Panc1 (cell line): ENCODE results near the gene CCDC200. TPM values are rescaled to one million over a fixed set of nuclear protein-coding genes. Genes with fewer than 3 reads are reported as not detected.

Experiments
- ATAC-seq: fragments of 200-7000 bp; cut with Tn5 transposase; 2 replicates; pipeline ENCODE4 v1.9.1; 2020; ENCODE audit warnings: mild to moderate bottlenecking, moderate library complexity
- BruUV-seq: library from RNA; stranded (reverse); fragments of 400-500 nt; replicated peaks from 2 replicates; lab custom pipeline; 2021; lab: Mats Ljungman, UMichigan
- CTCF ChIA-PET: fragments of 300-600 bp; sonication (Branson Sonifier 250); formaldehyde crosslinking; loops from one replicate; lab custom pipeline; 2022; ENCODE audit warnings: antibody characterized with exemption; lab: Charles Lee
- POLR2A ChIA-PET: fragments of 300-600 bp; sonication (Branson Sonifier 250); formaldehyde crosslinking; loops from one replicate; lab custom pipeline; 2022; ENCODE audit warnings: antibody characterized with exemption; lab: Charles Lee
- DNase-seq: peaks from one replicate; pipeline ENCODE4 v3.0.0-alpha.2; 2010; ENCODE audit warnings: low read depth, low spot score
- H3K27ac ChIP-seq: 2 replicates; pipeline ENCODE4 v1.5.1; 2011; ENCODE audit warnings: mild to moderate bottlenecking, low read length, inconsistent platforms
- H3K27me3 ChIP-seq: fragments of 200-500 bp; sonication (Bioruptor generic); 2 replicates; pipeline ENCODE4 v1.6.0; 2014; ENCODE audit warnings: low read length, inconsistent platforms; ENCODE audit not compliant: control insufficient read depth, insufficient read depth
- H3K36me3 ChIP-seq: fragments of 200-500 bp; sonication (Bioruptor generic); 2 replicates; pipeline ENCODE4 v1.5.1; 2014; ENCODE audit warnings: inconsistent platforms, mild to moderate bottlenecking, low read length, moderate library complexity; ENCODE audit not compliant: control insufficient read depth, insufficient read depth
- H3K4me1 ChIP-seq: 2 replicates; pipeline ENCODE4 v1.5.1; 2011; ENCODE audit warnings: inconsistent platforms, mild to moderate bottlenecking, low read length, moderate library complexity; ENCODE audit not compliant: control insufficient read depth, insufficient read depth
- H3K4me3 ChIP-seq, 2 experiments: 2 replicates each; pipeline ENCODE4 v1.5.1; 2011 to 2012; ENCODE audit warnings: low read depth in 2 of 2, low read length in 2 of 2, mild to moderate bottlenecking in 2 of 2, inconsistent platforms in 1 of 2, moderate library complexity in 1 of 2
- H3K9me3 ChIP-seq: fragments of 200-500 bp; sonication (Bioruptor generic); 2 replicates; pipeline ENCODE4 v1.5.1; 2014; ENCODE audit warnings: low read depth, mild to moderate bottlenecking, inconsistent platforms, low read length, moderate library complexity; ENCODE audit not compliant: control insufficient read depth, insufficient read depth
- CTCF ChIP-seq: fragments of 450-650 bp; IDR thresholded peaks from 2 replicates; pipeline ENCODE4 v1.5.1; 2017; ENCODE audit warnings: mild to moderate bottlenecking
- POLR2AphosphoS5 ChIP-seq: IDR thresholded peaks from 2 replicates; pipeline ENCODE4 v1.6.1; 2012; ENCODE audit warnings: mild to moderate bottlenecking, low read depth, low read length, moderate library complexity
- REST ChIP-seq, 2 experiments: IDR thresholded peaks; 2 replicates each; pipeline ENCODE4 v1.6.1; 2011 to 2012; ENCODE audit warnings: low read depth in 2 of 2, control low read depth in 1 of 2, low read length in 1 of 2, mild to moderate bottlenecking in 1 of 2, moderate library complexity in 1 of 2; ENCODE audit not compliant: insufficient read depth in 1 of 2
- SIN3A ChIP-seq: IDR thresholded peaks from 2 replicates; pipeline ENCODE4 v1.6.1; 2012; ENCODE audit warnings: low read depth, mild to moderate bottlenecking, low read length, moderate library complexity, borderline replicate concordance; ENCODE audit not compliant: insufficient read depth
- TCF7L2 ChIP-seq: IDR thresholded peaks from 2 replicates; pipeline ENCODE4 v1.6.1; 2011; ENCODE audit warnings: mild to moderate bottlenecking, low read depth, low read length, inconsistent platforms
- in situ Hi-C: cut with HindIII; loops from 2 replicates; pipeline ENCODE4 v1.10.0; 2016; ENCODE audit warnings: low sequenced_read_pairs, low pct_unique_long_range_greater_than_20kb
- intact Hi-C: fragments of 100-400 bp; cut with micrococcal nuclease; formaldehyde crosslinking; loops from one replicate; pipeline ENCODE4 v1.10.0; 2022; ENCODE audit not compliant: unreplicated experiment
- total RNA-seq: library from RNA; stranded (reverse); gene quantifications from one replicate; pipeline ENCODE4 v1.2.1, GENCODE V29; 2021; ENCODE audit not compliant: unreplicated experiment

Gene CCDC200
- total RNA-seq, 1 experiment from 2014 or later: not detected

- ATAC-seq: no peak
- intact Hi-C loops: no loop called here
- TF ChIP-seq CTCF (no peak), TCF7L2 (no peak)
- BruUV-seq: no TSS peak
- Histone ChIP-seq H3K36me3 (no peaks in the 10 kb centered on the region), H3K4me1 (no peaks in the 10 kb centered on the region), H3K27ac (no peak overlapping the region), H3K27me3 (no peaks in the 10 kb centered on the region), H3K9me3 (no peaks in the 10 kb centered on the region), H3K4me3 (no peak overlapping the region)
- DNase-seq: no peak
- ChIA-PET POLR2A (no interaction called here), CTCF (no interaction called here)
- in situ Hi-C loops: no loop called here
Observed at GRCh38 chr17:43226393-43226792, 2.0 kb downstream of the CCDC200 start.

GRCh38 chr17:43224146-43224705 lies 4.2 kb downstream of the CCDC200 start:
- Histone ChIP-seq H3K27ac (no peak overlapping the region), H3K4me1 (no peaks in the 10 kb centered on the region), H3K4me3 (no peak overlapping the region), H3K27me3 (no peaks in the 10 kb centered on the region), H3K36me3 (no peaks in the 10 kb centered on the region), H3K9me3 (no peaks in the 10 kb centered on the region)
- ATAC-seq: no peak
- CTCF ChIA-PET: no interaction called here
- DNase-seq: no peak
- no TSS peak for BruUV-seq
- intact Hi-C loops: no loop called here
- no peak for TF ChIP-seq REST (IDR thresholded peaks at IDR 0.05; ENCODE audit: insufficient read depth in 1 of 2, low read depth in 2 of 2, low read length in 1 of 2)
- TF ChIP-seq CTCF: no peak
- no peak for TF ChIP-seq SIN3A
- no peak for TF ChIP-seq TCF7L2
- no peak for TF ChIP-seq POLR2AphosphoS5
- in situ Hi-C loops: no loop called here
- POLR2A ChIA-PET: no interaction called here
